ENCODE measurements around the gene VAPB.

The VAPB gene

GRCh38 chr20:58416057-58416456 lies 27.0 kb downstream of the VAPB start:
- peaks cover 0 to 27% of the 10 kb centered on the region in 2 experiments; a peak in 2 of 3 replicates for H3K36me3 ChIP-seq (ENCODE audit: control insufficient read depth in 2 of 2, insufficient read depth in 1 of 2, low read length in 2 of 2)
- no peak overlapping the region for H3K27ac ChIP-seq (ENCODE audit: extremely low read depth, low read depth, low read length)
- no peaks in the 10 kb centered on the region for H3K9me3 ChIP-seq (ENCODE audit: control insufficient read depth, insufficient read depth, low read depth, low read length)
- ChIA-PET CTCF (no interaction called here), POLR2A (no interaction called here)
- H3K4me1 ChIP-seq (ENCODE audit: control insufficient read depth, insufficient read depth, low read length): peaks cover 9% of the 10 kb centered on the region; the same call in 1 of the 2 replicates
- no peak overlapping the region for H3K4me3 ChIP-seq (ENCODE audit: low read depth, low read length)
- TF ChIP-seq GFI1B (tag by site-specific recombination; IDR thresholded peaks at IDR 0.05): 0 out of 2 replicates have a peak, but pooled peaks have one; percentile 22
- TF ChIP-seq ZNF274 (IDR thresholded peaks at IDR 0.05; ENCODE audit: low read length): no peak
- TF ChIP-seq ZNF274 (tag by site-specific recombination; IDR thresholded peaks at IDR 0.05; ENCODE audit: borderline replicate concordance): no peak
- no peak for TF ChIP-seq ZNF223 (tag by site-specific recombination; IDR thresholded peaks at IDR 0.05)
- no peak for TF ChIP-seq ZSCAN30 (tag by site-specific recombination; IDR thresholded peaks at IDR 0.05)
- TF ChIP-seq, protein P1, sequence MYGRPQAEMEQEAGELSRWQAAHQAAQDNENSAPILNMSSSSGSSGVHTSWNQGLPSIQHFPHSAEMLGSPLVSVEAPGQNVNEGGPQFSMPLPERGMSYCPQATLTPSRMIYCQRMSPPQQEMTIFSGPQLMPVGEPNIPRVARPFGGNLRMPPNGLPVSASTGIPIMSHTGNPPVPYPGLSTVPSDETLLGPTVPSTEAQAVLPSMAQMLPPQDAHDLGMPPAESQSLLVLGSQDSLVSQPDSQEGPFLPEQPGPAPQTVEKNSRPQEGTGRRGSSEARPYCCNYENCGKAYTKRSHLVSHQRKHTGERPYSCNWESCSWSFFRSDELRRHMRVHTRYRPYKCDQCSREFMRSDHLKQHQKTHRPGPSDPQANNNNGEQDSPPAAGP (tag by site-specific recombination; IDR thresholded peaks at IDR 0.05): no peak
- no peak for TF ChIP-seq ZIC2 (tag by site-specific recombination; IDR thresholded peaks at IDR 0.05)
- TF ChIP-seq ZNF521 (tag by site-specific recombination; IDR thresholded peaks at IDR 0.05): no peak
- TF ChIP-seq ZNF10 (tag by site-specific recombination; IDR thresholded peaks at IDR 0.05): no peak
- TF ChIP-seq, protein P2, sequence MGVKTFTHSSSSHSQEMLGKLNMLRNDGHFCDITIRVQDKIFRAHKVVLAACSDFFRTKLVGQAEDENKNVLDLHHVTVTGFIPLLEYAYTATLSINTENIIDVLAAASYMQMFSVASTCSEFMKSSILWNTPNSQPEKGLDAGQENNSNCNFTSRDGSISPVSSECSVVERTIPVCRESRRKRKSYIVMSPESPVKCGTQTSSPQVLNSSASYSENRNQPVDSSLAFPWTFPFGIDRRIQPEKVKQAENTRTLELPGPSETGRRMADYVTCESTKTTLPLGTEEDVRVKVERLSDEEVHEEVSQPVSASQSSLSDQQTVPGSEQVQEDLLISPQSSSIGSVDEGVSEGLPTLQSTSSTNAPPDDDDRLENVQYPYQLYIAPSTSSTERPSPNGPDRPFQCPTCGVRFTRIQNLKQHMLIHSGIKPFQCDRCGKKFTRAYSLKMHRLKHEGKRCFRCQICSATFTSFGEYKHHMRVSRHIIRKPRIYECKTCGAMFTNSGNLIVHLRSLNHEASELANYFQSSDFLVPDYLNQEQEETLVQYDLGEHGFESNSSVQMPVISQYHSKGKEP (tag by site-specific recombination; IDR thresholded peaks at IDR 0.05): no peak
- peak; percentile 18; the same call in 1 of the 2 replicates for TF ChIP-seq FEZF1 (tag by site-specific recombination; IDR thresholded peaks at IDR 0.05)
- TF ChIP-seq ZBTB21 (tag by site-specific recombination; IDR thresholded peaks at IDR 0.05): 0 out of 2 replicates have a peak, but pooled peaks have one; percentile 38
- peak; percentile 54; the same call in 1 of the 2 replicates for TF ChIP-seq PRDM6 (tag by site-specific recombination; IDR thresholded peaks at IDR 0.05)
- TF ChIP-seq ATF2 (tag by site-specific recombination; IDR thresholded peaks at IDR 0.05; ENCODE audit: low read depth): 0 out of 2 replicates have a peak, but pooled peaks have one; percentile 4
- TF ChIP-seq ZNF302 (tag by site-specific recombination; IDR thresholded peaks at IDR 0.05; ENCODE audit: low read depth): no peak
- TF ChIP-seq ZNF623 (tag by site-specific recombination; IDR thresholded peaks at IDR 0.05): no peak
- TF ChIP-seq ZNF629 (tag by site-specific recombination; IDR thresholded peaks at IDR 0.05): peak; percentile 79

- no peak for TF ChIP-seq REPIN1 (tag by site-specific recombination; IDR thresholded peaks at IDR 0.05; ENCODE audit: low read depth)
- TF ChIP-seq, protein P1 (tag by site-specific recombination; IDR thresholded peaks at IDR 0.05): no peak
- TF ChIP-seq KLF10 (tag by site-specific recombination; IDR thresholded peaks at IDR 0.05): no peak
- no peak for TF ChIP-seq ZNF660 (tag by site-specific recombination; IDR thresholded peaks at IDR 0.05)
- TF ChIP-seq SETDB1 (IDR thresholded peaks at IDR 0.05; ENCODE audit: insufficient read length, low read length): no peak
- TF ChIP-seq GLI2 (tag by site-specific recombination; IDR thresholded peaks at IDR 0.05; ENCODE audit: borderline replicate concordance, low read depth): no peak
- no peak for TF ChIP-seq ZNF629 (tag by site-specific recombination; IDR thresholded peaks at IDR 0.05)
- H3K4me1 ChIP-seq (ENCODE audit: control insufficient read depth, insufficient read depth, low read length): peaks cover 14% of the 10 kb centered on the region; the same call in 1 of the 2 replicates
- H3K4me3 ChIP-seq (ENCODE audit: low read depth, low read length): no peak overlapping the region
- no peaks in the 10 kb centered on the region for H3K9me3 ChIP-seq (ENCODE audit: control insufficient read depth, insufficient read depth, low read depth, low read length)
- CTCF ChIA-PET: interaction anchor here (0.8 kb wide), 1 partner anchor 207 kb away, joined by 4 read pairs; no protein-coding TSS in a partner anchor
- no peak overlapping the region for H3K27ac ChIP-seq (ENCODE audit: extremely low read depth, low read depth, low read length)
- peaks cover 0 to 28% of the 10 kb centered on the region in 2 experiments; a peak in 2 of 3 replicates for H3K36me3 ChIP-seq (ENCODE audit: control insufficient read depth in 2 of 2, insufficient read depth in 1 of 2, low read length in 2 of 2)
- POLR2A ChIA-PET: no interaction called here
Measured at GRCh38 chr20:58416835-58417234, 27.8 kb downstream of the VAPB start.

All from HEK293 (cell line).